Uterine smooth muscle cell (primary cell): ENCODE measurements around the gene RSPO1. TPM values are rescaled to one million over a fixed set of nuclear protein-coding genes. Genes with fewer than 3 reads are reported as not detected.

Source experiments
- total RNA-seq: library from RNA; depleted of rRNA; stranded (reverse); fragments of >200 nt; gene quantifications from 2 replicates; pipeline ENCODE4 v1.2.3, GENCODE V29; 2014

RSPO1 gene, protein sequence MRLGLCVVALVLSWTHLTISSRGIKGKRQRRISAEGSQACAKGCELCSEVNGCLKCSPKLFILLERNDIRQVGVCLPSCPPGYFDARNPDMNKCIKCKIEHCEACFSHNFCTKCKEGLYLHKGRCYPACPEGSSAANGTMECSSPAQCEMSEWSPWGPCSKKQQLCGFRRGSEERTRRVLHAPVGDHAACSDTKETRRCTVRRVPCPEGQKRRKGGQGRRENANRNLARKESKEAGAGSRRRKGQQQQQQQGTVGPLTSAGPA
- total RNA-seq: 0.11 and 0.25 TPM in 2 replicates

GRCh38 chr1:37634244-37634991 is at the start of gene RSPO1:
Gene RSPO1, minus strand, starts transcription at chr1:37634892. Its CDS starts 5,231 bp downstream, at chr1:37629661.

DNA sequence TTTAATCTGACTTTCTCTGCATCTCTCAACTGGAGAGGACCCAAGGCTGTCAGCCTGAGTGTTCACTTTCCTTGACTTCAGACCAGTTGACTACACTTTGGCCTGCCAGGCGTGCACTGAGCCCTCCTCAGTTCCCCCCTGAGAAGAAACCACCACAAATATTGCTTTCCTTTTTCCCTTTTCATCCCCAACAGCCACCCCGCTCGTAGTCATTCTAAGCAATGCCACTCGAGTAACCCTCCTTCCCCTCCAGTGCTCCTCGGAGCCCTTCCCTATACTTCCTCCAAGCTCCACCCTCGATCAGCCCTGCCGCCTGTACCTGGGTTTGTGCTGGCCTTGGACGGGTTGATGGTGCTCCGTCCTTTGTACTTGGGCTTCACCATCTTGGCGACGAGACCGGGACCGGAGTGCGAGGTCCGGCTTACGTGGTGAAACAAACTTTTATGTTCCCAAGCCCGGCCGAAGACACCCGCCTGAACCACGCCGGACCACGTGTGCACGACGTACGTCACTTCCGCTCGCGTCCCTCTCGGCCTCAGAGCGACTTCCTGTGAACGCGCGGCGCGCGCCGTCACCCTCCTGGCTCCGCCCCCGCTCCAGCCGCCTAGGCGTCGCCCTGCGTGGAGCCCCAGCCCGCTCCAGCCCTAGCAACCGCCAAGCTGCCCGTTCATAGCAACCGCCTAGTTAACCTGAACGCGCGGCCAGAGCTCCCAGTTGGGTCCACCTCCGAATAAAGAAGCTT is 39.1 kb downstream of the RSPO1 start, which contains the start of gene GNL2:
GNL2 (minus strand) TSS at position 498 of the 742 bp plus-strand sequence; CDS start at position 383, 115 bp downstream.

Other genes starting within 250 kb of the RSPO1 start
- gene ZC3H12A, start 160.3 kb downstream of the RSPO1 start, total RNA-seq: 8.5 and 11.4 TPM in 2 replicates
- gene MEAF6, start 120.1 kb downstream of the RSPO1 start, total RNA-seq: 80.4 and 94.4 TPM in 2 replicates
- 23.4 and 25.6 TPM in 2 replicates for gene SNIP1, start 80.6 kb downstream of the RSPO1 start, total RNA-seq
- gene DNALI1, start 78.0 kb downstream of the RSPO1 start, total RNA-seq: 2.7 and 3.6 TPM in 2 replicates
- gene GNL2, start 39.0 kb downstream of the RSPO1 start, total RNA-seq: 74.6 and 104 TPM in 2 replicates
- 5.2 and 27.9 TPM in 2 replicates for gene CDCA8, start 57.6 kb upstream of the RSPO1 start, total RNA-seq
- under 0.01 TPM in 1 of 2 replicates, not detected in the other for gene EPHA10, start 130.2 kb upstream of the RSPO1 start, total RNA-seq
- 0.44 and 0.50 TPM in 2 replicates for gene MANEAL, start 159.0 kb upstream of the RSPO1 start, total RNA-seq
- 18.2 and 205 TPM in 2 replicates for gene C1orf122, start 172.9 kb upstream of the RSPO1 start, total RNA-seq
- gene YRDC, start 173.3 kb upstream of the RSPO1 start, total RNA-seq: 19.6 and 22.8 TPM in 2 replicates
- gene MTF1, start 224.7 kb upstream of the RSPO1 start, total RNA-seq: 3.0 and 3.2 TPM in 2 replicates